T-helper 1 cell (primary cell): Measurements from ENCODE around the gene RPTOR.
"Not testable (repeated sequence)": the region's sequence is repeated elsewhere in the genome, so short reads cannot be mapped to it uniquely, and the experiment has no call there.

Experiments used
- DNase-seq, 5 donors: peaks; one replicate each; pipeline ENCODE4 v3.0.0-alpha.2; 2012 to 2020

Gene RPTOR

DNA sequence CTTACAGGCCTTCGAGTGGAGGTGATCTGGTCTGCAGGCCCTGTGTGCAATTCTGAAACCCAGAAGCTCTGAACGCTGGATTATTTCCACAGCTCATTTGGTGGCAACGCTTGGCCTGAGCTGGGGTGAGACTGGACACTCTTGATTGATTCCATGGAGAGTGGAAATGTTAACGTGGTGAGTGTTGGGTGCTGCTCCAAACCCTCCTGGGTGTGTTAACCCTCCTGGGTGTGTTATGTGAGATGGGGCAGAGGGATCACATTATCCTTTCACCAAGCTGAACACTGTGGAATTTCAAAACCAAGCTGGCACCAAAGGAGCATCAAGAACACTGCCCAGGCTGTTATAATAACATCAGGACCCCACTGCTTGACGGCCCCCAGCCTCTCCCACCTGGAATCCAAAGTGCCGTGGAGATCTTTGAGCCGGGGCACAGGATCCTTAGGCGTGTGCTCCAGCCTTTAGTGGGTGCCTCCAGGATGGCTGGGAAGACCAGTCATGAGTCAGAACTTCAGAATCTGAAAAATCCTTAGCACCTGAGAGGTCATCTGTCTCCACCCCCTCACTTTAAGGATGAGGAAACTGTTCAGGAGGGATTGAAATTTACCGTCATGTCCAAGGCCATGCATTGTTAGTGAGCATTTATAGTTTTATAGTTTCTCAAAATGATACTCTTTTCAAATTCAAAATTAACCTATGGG, 75.0 kb downstream of the RPTOR start:
- DNase-seq, result no peak

DNA sequence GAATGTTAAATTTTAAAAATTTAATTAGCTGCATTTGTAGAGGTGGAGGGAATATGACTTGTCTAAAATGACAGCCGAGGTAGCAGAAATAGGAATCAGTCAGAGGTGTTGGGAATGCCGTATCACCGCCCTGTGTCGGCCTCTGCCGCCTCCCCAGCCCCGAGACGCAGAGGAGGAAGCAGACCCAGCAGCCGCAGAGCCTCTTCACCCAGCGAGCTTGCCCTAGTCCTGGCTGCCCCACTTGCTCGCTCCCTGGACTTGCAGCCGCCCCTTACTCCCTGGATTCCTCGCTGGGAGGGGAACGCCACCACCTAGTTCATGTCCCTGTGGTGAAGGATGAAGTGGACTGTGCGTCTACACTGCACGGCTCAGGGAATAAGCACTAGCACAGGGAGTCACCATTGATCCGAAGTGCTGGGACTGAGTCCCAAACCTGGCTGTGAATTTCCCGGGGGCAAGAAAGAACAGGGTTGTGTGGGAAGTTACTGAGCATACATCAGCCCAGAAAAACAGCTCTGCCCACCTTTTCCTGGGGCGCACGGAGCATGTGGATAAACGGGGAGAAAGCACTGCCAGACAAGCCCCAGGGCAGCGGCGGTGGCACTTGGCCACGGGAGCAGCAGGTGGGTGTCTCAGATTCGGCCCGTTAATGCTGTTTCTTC, 76.8 kb downstream of the RPTOR start:
- no peak for DNase-seq

DNA sequence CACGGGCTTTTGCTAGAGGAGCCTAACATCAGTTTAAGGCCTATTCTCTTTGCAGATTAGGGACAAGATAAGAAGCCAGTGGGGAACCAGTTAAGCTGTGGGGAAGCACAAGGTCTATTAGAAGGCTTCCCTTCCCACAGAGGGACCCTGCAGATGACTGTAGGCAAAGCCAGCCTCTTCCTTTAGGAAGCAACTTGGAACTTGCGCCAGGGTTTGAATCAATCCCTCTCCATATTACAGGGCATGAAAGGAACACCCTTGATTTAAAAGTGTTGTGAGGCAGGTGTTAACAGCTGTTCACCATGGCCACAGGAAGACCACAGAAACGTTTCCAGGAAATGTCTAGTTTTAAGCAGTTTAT, 77.3 kb downstream of the RPTOR start:
- peak in 1 of 5 donors; percentile 51 for DNase-seq

DNA sequence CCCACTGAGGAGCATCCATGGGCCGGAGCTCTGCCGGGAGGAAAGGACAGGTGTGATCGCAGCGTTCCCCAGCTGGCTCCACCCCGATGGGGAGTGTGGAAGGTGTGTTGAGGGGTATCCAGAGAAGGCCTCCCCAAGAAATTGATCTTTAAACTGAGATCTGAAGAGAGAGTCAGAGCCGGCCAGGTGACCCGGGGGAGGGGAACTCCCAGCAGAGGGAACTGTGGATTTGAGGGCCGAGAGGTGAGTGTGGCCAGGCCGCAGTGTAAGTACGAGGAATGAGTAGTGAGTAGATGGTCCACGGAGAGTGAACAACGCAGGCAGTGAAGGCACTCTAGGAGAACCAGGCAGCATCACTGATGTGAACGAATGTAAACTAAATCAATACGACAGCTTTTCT, 80.2 kb downstream of the RPTOR start:
- DNase-seq, result no peak

DNA sequence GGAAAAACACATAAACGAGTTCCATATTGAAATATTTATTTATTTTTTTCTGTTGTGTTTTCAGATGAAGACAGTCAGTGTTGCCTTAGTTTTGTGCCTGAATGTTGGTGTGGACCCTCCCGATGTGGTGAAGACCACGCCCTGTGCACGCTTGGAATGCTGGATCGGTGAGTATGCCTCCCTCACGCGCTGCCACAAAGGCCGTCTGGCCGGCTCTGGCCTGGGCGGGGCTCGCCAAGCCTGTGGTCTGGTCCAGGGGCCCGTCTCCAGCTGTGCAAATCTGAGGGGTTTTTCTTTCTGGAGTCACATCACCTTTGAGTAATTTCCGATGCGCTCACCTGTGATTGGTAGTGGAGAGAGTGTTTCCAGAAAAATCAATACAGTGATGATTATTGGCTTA, 81.0 kb downstream of the RPTOR start:
- DNase-seq, result no peak

DNA sequence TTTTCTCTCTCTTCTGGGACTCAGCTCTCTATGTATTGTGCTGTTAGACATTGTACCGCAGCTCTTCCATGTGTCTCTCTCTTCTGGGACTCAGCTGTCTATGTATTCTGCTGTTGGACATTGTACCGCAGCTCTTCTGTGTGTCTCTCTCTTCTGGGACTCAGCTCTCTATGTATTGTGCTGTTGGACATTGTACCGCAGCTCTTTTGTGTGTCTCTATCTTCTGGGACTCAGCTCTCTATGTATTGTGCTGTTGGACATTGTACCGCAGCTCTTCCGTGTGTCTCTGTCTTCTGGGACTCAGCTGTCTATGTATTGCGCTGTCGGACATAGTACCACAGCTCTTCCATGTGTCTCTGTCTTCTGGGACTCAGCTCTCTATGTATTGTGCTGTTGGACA, 84.2 kb downstream of the RPTOR start:
- not testable (repeated sequence) for DNase-seq

DNA sequence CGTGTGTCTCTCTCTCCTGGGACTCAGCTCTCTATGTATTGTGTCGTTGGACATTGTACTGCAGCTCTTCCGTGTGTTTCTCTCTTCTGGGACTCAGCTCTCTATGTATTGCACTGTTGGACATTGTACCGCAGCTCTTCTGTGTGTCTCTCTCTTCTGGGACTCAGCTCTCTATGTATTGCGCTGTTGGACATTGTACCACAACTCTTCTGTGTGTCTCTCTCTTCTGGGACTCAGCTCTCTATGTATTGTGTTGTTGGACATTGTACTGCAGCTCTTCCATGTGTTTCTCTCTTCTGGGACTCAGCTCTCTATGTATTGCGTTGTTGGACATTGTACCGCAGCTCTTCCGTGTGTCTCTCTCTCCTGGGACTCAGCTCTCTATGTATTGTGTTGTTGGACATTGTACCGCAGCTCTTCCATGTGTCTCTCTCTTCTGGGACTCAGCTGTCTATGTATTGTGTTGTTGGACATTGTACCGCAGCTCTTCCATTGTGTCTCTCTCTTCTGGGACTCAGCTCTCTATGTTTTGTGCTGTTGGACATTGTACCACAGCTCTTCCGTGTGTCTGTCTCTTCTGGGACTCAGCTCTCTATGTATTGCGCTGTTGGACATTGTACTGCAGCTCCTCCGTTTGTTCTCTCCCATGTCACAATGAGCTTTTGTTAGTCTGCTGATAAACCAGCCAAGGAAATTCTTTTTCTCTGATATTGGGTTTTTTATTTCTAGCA, 84.8 kb downstream of the RPTOR start:
- DNase-seq, result no peak

DNA sequence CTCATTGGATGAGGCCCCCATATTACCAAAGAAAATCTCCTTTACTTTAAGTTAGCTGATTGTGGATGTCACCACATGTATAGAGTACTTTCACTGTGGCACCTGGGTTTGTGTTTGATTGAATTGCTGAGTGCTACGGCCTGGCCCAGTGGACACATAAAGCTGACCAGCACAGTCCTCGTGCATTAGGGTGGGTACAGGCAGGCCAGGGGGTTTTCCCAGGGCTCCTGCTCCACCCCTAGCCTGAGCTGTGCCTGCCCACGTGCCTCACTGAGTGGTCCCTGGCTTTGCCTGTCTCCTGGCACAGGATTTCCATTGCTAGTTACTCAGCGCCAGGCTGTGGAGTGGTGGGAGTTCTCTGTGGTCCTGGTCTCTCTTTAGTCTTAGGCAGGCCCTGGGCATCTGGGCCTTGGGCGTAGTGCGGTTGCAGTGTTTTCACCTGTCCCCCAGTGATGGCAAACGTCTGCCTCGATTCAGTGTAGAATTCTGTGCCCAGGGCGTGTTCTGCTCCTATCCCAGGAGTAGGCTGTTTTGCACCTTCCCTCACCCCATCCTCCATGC, 86.0 kb downstream of the RPTOR start:
- DNase-seq, result no peak

DNA sequence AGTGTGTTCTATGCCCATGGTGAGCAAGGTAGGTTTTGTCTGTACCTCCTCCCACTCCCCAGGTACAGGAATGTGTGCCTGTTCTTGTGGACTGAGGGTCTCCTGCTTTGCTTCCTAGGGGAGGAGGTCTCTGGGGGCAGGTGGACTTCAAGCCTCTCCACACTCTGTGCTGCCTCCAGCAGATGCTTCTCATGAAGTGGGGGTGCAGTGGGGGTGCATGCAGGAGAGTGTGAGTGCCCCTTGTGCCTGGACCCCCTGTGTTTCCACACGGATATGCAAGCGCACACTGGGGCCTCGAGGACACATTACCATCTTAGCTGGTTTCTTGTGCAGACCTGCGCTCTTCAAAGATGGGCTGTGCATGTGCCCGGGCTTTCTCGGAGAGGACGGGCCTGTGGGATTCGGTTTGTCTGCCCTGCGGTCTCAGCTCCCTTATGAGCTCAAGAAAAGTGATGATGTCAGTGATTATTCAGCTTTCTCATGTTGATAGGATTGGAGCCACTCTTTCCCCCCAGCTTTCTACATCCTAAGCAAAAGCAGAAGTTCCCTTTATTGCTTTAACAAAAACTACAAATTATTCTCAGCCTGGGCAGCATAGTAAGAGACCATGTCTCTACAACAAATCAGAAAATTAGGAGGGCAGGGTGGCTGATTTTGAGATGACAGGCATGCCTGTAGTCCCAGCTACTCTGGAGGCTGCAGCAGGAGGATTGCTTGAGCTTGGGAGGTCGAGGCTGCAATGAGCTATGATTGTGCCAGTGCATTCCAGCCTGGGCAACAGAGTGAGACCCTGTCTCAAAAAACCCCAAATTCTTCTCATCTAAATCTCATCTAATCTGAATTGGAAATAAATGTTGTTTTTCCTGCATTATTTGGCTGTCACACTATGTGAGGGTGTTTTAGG, 86.8 kb downstream of the RPTOR start:
- DNase-seq, result no peak

DNA sequence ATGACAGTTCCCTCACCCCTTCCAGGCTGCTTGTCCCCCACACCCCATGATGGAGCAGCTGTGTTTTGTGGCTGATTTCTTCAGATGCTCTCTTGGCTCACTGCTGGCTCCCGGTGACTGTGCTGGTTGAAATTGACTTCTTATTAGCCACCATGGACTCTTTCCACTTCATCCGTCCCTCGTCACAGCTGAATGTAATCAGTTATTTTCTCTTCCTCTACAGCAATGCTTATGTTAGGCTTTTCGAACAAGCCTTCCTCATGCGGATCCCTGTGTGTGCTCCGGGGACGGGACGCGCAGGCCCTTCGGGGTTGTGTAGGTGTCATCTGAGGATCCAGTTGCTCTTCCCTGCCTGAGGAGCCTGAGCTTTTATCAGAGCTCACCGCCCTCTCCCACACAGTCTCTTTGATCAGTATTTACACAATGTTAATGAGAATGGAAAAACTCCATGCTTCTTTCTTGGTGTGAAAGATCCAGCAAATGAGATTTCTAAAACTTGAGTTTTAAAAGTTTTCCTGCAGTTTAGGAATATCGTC, 87.5 kb downstream of the RPTOR start:
- DNase-seq, result no peak

DNA sequence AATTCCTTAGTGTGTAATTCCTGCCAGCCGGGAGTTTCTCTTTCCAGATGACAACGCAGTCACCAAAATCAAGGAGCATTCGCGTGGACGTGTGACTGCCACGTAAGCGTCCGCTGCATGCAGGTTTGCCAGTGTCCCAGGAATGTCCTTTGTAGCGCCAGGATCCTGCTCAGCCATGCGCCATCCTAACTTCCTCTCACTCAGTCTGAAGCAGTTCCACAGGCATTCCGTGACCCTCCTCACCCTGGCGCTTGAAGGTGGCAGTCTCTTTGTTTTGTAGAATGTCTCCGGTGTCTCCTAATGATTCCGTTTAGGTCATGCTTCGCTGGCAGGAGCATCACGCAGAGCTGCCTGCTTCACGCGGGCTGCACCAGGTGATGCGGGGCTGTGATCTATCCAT, 88.6 kb downstream of the RPTOR start:
- no peak for DNase-seq

DNA sequence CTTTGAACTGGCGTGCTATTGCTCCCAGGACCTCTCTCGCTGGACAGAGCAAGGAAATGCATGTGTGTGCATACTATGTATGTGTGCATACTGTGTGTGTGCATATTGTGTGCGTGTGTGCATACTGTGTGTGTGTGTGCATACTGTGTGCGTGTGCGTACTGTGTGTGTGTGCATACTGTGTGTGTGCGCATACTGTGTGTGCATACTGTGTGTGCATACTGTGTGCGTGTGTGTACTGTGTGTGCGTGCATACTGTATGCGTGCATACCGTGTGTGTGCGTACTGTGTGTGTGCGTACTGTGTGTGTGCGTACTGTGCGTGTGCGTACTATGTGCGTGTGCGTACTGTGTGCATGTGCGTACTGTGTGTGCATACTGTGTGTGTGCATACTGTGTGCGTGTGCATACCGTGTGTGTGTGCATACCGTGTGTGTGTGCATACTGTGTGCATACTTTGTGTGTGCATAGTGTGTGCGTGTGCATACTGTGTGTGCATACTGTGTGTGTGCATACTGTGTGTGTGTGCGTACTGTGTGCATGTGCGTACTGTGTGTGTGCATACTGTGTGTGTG, 89.4 kb downstream of the RPTOR start:
- no peak for DNase-seq

DNA sequence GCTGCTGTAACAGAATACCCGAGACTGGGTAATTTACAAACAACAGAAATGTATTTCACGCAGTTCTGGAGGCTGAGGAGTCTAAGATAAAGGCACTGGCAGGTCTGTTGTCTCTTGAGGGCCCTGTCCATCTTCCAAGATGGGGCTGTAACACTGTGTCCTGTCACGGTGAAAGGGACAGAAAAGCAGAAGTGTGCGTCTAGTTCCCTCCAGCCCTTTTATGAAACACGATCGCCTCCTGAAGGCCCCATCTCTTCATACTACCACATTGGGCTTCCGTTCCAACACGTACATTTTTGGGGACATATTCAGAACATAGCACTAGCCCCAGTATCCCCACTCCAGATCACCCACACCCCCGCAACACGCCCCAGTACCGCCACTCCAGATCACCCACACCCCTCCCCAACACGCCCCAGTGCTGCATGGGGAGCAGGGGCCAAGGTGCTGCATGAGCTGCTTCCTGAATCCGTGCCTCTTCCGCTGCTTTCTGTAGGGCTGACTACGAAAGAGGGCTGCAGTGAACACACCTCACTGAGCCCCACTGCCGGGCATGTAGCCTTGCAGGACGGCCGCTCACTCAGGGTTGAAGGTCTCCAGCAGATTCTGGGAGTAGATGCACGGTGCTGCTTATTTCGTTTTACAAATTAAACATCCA, 91.9 kb downstream of the RPTOR start:
- DNase-seq, result no peak

DNA sequence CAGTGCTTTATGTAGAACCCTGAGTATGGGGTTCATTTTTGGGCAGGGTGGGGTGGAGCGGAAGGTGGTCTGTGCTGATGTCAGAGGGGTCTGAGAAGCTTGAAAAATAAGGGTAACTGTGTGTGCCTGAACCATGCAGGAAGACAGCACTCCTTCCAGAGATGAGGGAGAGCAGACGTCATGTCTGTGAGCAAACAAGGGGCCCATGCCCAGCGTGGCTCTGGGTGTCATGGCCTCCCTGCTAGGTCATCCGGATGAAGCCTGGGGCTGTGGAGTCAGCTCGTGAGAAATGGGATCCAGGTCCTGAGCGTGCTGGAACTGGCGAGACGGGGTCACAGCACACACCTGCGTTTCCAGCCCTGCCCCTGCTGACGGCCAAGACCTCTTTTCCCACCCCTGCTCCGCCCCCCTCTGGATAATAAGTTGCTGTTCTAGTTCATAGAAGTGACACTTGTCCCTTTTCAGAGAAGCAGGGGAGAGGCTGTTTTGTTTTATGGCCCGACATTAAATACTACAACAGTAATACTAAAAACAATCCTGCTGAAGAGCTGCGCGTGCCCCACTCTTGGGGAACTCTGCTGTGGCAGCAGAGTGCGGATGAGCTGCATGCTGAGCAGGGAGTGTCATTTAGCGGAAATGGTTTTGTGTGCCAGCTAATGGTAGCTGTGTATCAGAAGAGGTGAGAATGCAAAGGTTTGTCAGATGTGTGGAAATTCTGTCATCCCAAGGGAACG, 92.6 kb downstream of the RPTOR start:
- no peak for DNase-seq

DNA sequence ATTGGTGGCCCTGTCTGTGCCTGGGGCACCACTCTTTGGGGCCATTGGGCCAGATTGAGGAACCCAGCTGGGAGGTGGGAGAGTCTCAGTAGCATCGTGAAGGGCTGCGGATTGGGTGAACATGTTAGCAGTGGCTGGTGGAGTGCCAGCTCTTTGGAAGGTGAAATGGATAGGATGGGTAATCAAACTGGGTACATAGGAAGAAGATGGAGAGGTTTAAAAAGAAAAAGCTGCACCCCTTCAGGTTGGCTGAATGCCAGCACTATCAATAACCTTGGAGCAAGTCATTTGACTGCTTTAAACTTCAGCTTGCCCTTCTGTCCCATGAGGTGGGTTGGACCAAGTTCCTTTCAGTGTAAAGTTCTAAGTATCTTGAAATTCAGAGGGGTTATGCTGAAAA, 95.0 kb downstream of the RPTOR start:
- no peak for DNase-seq

DNA sequence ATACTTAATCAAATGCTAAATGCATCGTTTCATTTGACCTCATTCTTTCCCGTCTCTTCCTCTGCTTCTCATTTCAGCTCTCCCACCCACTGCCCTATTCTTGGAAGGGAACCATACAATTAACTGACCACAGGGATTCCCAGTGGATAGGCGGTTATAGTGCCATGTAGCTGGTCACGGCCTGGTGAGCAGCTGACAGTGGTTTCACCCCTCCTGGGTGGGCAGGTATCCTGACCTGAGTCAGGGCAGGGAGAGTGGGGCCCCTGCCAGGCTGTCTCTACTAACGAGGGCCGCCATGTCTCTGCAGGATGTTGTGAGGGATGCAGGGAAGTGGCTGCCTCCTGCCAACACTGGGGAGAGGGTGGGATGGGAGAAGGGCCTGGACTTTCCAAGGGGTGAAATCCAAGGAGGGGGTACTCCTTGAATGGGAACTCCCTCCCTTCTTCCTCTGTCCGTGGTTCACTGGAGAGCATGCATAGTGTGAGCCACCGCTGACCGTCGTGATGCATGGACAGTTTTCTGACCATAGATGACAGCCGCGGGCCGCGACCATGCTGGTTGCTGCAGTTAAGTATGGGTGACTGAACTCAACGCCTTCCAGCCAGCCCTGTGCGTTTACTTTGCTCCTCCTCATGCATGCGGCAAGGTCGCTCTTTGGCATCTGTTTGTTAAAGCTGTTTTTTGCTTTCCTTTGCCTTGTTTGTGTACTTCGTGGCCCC, 95.9 kb downstream of the RPTOR start:
- DNase-seq, result no peak

DNA sequence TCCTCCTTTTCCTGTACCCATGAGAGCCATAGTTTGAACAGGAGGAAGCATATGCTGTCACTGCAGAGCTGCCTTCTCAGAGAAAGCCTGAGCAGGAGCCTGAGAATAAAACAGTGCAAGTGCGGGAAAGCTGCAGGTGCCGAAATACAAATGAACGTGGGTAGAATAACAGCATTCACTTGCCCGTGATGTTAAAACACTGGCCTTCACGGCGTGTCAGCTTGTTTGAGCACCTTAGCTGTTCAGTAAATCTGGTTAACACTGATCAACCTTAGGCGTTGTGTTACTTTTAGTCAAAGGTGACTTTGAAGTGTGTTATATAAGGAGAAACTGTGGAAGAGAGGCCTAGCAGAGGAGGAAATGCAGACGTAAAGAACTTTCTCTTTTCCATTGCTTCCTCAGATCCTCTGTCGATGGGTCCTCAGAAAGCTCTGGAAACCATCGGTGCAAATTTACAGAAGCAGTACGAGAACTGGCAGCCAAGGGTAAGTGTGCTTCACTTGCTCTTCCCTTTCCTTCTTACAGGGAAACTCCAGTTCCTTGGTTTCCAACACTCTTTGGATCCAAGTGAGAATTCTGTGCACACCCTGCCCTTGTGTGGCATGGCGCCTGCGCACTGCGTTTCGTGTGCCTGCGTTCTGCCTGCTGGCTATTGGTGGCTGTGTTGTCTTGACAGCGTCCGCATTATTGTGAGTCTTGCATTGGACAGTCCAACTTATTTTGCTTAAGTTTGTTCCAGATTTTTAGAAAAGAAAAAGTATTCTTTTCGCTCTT, 98.9 kb downstream of the RPTOR start:
- no peak for DNase-seq

DNA sequence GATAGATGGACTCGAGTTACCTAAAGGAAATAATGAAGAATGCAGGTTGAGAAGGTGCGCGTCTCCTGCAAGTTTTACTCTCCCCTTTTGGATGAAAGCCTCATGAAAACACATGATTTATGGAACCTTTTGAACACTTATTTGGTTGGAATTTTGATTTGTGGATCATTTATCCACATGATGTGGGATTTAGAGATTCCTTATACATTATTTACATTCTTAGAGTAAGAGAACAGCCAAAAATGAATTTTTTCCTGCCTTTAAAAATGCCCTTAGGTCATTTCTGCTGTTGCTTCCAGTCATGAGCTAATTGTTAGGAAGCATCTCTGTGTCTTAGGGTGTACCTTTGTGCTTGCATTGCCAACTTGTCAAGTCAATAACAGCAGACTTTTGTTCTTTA, 99.9 kb downstream of the RPTOR start:
- no peak for DNase-seq

DNA sequence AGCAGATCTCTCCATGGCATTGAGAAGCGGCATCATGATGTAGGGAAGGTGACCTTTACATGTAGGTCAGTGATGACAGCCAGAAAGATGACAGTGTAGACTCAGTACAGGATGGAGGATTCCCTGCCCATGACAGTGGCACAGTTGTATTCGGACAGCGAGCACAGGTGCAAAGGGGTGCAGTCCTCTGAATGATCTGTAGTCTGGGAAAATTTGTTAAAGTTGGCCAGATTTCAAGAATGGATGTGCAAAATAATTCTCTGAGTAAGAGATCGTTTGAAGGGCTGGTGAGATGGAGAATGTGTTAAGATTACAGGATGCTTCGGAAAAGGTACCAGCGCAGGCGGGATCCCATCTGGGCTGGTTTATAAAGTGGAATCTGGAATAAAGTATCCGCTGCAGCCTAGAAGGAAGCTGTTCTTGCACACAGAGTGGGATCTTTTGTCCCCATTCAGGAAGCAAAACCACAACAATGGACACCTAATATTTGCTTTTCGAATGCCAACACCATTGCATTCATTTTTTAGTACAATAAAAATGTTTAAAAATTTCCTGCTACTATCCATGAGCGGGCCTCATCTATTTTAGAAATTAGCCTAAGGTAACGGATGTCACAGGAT, 101.2 kb downstream of the RPTOR start:
- DNase-seq, result no peak
